Thoracic aorta (tissue), 2 donors: Measurements from ENCODE around the gene GPA33. TPM values are rescaled to one million over a fixed set of nuclear protein-coding genes. Genes with fewer than 3 reads are reported as not detected.

Experiments used
- ATAC-seq: fragments of 150-250 bp; one replicate; pipeline ENCODE4 v1.8.0; 2017; ENCODE audit warnings: low read depth; ENCODE audit not compliant: insufficient number of reproducible peaks, low FRiP score
- DNase-seq: peaks from one replicate; pipeline ENCODE4 v3.0.0-alpha.2; 2020; ENCODE audit warnings: low spot score
- H3K27ac ChIP-seq, 2 donors: fragments of 200-600 bp; sonication (generic); 1 replicate in 1 of 2; 2 replicates in 1 of 2; pipeline ENCODE4 v1.5.1; 2016; ENCODE audit warnings: mild to moderate bottlenecking in 2 of 2, moderate library complexity in 2 of 2
- H3K27me3 ChIP-seq: fragments of 200-600 bp; sonication (generic); replicated peaks from 2 replicates; pipeline ENCODE4 v1.6.0; 2016; ENCODE audit warnings: mild to moderate bottlenecking; ENCODE audit not compliant: insufficient read depth
- H3K36me3 ChIP-seq: fragments of 200-600 bp; sonication (generic); one replicate; pipeline ENCODE4 v1.5.1; 2016
- H3K4me1 ChIP-seq, 2 donors: fragments of 200-600 bp; sonication (generic); 1 replicate in 1 of 2; 2 replicates in 1 of 2; pipeline versions ENCODE4 v1.5.1 to v1.6.0; 2016; ENCODE audit warnings: low read depth in 2 of 2, mild to moderate bottlenecking in 1 of 2; ENCODE audit not compliant: control insufficient read depth in 1 of 2
- H3K4me3 ChIP-seq: fragments of 200-600 bp; sonication (generic); 2 replicates; pipeline ENCODE4 v1.5.1; 2016; ENCODE audit warnings: mild to moderate bottlenecking
- H3K9me3 ChIP-seq: fragments of 200-600 bp; sonication (generic); 2 replicates; pipeline ENCODE4 v1.5.1; 2016
- total RNA-seq, 2 donors: library from RNA; depleted of rRNA; stranded (reverse); fragments of >200 nt; gene quantifications; one replicate each; pipeline versions ENCODE4 v1.1.0 to v1.2.3, GENCODE V29; 2016
- TF ChIP-seq, protein P1 (sequence below): fragments of 200-600 bp; sonication (generic); IDR thresholded peaks from one replicate; pipeline ENCODE4 v1.5.1; 2019; ENCODE audit warnings: antibody characterized with exemption

Gene GPA33
- total RNA-seq, 2 donors from 2014 or later, result not detected

DNA sequence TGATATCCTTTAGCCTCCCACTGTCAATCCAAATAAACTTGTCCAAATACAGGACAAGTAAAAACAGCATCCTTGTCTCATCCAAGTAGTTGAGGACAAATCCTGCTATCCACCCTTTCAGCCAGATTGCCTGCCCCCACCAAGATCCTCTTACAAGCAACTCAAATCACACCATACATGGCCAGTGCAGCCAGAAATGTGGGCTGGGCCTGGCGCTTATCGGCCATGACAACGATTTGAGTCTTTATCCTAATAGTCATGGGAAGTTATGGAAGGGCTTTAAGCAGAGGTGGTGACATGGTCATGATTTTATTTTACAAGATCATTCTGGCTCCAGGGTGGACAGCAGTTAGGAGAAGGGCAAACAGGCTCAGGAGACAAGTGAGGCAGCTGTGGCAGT lies 6.3 kb downstream of the GPA33 start:
- DNase-seq (no peak), ATAC-seq (no peak)
- TF ChIP-seq, protein P1, sequence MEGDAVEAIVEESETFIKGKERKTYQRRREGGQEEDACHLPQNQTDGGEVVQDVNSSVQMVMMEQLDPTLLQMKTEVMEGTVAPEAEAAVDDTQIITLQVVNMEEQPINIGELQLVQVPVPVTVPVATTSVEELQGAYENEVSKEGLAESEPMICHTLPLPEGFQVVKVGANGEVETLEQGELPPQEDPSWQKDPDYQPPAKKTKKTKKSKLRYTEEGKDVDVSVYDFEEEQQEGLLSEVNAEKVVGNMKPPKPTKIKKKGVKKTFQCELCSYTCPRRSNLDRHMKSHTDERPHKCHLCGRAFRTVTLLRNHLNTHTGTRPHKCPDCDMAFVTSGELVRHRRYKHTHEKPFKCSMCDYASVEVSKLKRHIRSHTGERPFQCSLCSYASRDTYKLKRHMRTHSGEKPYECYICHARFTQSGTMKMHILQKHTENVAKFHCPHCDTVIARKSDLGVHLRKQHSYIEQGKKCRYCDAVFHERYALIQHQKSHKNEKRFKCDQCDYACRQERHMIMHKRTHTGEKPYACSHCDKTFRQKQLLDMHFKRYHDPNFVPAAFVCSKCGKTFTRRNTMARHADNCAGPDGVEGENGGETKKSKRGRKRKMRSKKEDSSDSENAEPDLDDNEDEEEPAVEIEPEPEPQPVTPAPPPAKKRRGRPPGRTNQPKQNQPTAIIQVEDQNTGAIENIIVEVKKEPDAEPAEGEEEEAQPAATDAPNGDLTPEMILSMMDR, result no peak
- Histone ChIP-seq H3K4me1 (no peaks in the 10 kb centered on the region), H3K9me3 (no peaks in the 10 kb centered on the region), H3K4me3 (no peak overlapping the region), H3K36me3 (no peaks in the 10 kb centered on the region), H3K27ac (no peak overlapping the region), H3K27me3 (no peaks in the 10 kb centered on the region)

DNA sequence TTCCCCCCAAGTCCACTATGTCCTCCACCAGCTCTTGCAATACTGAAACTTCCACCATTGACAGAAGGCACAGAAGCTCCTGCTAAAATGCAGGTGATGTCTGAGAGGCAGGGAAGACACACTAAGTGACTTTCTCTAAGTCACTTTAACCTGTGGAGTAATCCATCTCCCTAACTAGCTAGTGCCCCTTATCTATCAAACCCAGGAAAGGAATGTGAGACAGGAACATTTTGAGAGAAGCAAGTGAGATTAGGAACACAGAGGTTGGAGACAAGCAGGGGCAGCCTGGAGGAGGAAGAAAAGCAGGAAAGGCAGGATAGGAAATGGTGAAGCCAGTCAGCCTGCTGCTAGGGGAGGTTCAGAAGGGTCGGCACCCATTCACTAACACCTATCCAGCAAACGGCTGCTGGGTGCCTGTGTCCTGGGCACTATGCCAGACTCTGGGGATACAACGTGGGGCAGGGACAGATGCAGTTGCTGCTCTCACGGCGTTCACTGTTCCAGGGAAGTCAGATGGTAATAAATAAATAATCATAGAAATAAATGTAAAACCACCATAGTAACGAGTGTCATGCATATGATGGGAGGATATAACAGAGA lies 7.0 kb downstream of the GPA33 start:
- Histone ChIP-seq H3K27ac (no peak overlapping the region), H3K36me3 (no peaks in the 10 kb centered on the region), H3K9me3 (no peaks in the 10 kb centered on the region), H3K27me3 (no peaks in the 10 kb centered on the region), H3K4me3 (no peak overlapping the region), H3K4me1 (no peaks in the 10 kb centered on the region)
- TF ChIP-seq, protein P1, result no peak
- no peak for DNase-seq
- no peak for ATAC-seq

DNA sequence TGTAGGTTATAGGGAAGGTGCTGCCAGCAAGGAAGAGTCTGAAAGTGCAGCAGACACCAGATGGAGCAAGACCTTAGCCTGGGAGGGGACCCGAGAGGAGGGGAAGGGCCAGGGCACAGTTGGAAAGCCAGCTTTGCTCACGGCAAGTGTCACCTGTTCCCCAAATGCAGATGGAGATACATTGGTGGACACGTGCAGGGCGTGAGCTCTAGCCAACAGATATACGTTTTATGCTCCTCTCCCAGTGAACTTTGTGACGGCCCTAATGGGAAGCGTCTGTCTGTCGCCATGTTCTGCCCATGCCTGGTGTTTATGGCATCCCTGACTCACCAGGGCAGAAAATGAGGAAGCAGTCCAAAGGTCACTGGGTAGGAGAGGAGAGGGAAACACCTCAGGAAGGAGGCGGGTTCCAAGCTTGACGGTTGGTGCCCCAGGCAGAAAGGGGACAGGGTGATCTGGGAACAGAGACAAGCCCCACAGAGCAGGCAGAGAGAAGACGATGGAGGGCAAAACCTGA lies 7.6 kb downstream of the GPA33 start:
- ATAC-seq (no peak), DNase-seq (no peak)
- H3K9me3 ChIP-seq, result no peaks in the 10 kb centered on the region
- TF ChIP-seq, protein P1, result no peak
- no peaks in the 10 kb centered on the region for H3K36me3 ChIP-seq
- H3K4me3 ChIP-seq, result no peak overlapping the region
- no peaks in the 10 kb centered on the region for H3K27me3 ChIP-seq
- no peaks in the 10 kb centered on the region for H3K4me1 ChIP-seq
- H3K27ac ChIP-seq, result no peak overlapping the region

DNA sequence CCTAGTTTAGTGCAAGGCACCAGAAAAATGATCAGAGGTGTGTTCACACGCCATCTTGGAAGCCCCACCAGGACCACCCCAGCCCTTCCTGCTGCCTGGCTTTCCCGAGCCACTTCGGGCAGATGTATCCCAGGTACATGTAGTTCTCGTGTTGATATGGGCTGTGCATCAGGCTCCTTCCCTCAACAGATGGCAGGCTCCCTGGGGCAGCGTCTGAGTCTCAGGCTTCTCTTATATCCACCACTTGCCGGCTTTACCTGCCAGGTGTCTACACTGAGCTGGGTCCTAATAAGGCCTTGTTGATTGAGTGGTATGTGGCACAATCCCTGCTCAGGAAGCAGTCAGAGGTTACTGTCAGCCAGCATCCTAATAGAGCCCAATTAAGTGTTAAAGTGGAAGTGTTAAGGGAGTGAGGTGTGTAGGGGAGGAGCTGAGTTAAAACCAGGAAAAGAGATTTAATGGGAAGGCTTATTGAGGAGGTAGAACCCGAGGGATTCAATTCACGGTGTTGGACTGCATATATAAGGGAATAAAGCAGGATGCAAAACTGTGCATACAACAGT lies 8.5 kb downstream of the GPA33 start:
- H3K27me3 ChIP-seq, result no peaks in the 10 kb centered on the region
- H3K36me3 ChIP-seq, result no peaks in the 10 kb centered on the region
- no peaks in the 10 kb centered on the region for H3K9me3 ChIP-seq
- TF ChIP-seq, protein P1, result no peak
- H3K4me1 ChIP-seq, result no peaks in the 10 kb centered on the region
- H3K4me3 ChIP-seq, result no peak overlapping the region
- ATAC-seq (no peak), DNase-seq (no peak)
- no peak overlapping the region for H3K27ac ChIP-seq

DNA sequence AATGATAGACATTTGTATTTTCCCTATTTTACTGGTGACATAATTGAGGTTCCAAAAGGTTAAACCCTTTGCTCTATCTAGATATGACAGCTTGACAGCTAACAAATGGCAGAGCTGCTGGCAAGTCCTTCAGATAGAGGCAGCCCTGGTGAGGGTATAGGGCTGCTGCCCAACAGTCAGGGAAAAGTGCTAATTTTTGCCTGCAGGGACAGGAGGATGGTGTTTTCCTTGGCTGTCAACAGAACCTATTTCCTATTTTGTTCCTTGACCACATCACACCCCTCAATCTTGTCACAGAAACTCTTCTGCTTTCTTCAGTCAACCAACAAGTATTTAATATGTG lies 12.3 kb downstream of the GPA33 start:
- no peaks in the 10 kb centered on the region for H3K9me3 ChIP-seq
- ATAC-seq (no peak), DNase-seq (no peak)
- TF ChIP-seq, protein P1, result no peak
- H3K4me1 ChIP-seq, result no peaks in the 10 kb centered on the region
- no peaks in the 10 kb centered on the region for H3K27me3 ChIP-seq
- no peak overlapping the region for H3K4me3 ChIP-seq
- H3K36me3 ChIP-seq, result no peaks in the 10 kb centered on the region
- H3K27ac ChIP-seq, result no peak overlapping the region
